Measurements from ENCODE around the gene APMAP.
"Not testable (repeated sequence)": the region's sequence is repeated elsewhere in the genome, so short reads cannot be mapped to it uniquely, and the experiment has no call there.

APMAP gene

DNA sequence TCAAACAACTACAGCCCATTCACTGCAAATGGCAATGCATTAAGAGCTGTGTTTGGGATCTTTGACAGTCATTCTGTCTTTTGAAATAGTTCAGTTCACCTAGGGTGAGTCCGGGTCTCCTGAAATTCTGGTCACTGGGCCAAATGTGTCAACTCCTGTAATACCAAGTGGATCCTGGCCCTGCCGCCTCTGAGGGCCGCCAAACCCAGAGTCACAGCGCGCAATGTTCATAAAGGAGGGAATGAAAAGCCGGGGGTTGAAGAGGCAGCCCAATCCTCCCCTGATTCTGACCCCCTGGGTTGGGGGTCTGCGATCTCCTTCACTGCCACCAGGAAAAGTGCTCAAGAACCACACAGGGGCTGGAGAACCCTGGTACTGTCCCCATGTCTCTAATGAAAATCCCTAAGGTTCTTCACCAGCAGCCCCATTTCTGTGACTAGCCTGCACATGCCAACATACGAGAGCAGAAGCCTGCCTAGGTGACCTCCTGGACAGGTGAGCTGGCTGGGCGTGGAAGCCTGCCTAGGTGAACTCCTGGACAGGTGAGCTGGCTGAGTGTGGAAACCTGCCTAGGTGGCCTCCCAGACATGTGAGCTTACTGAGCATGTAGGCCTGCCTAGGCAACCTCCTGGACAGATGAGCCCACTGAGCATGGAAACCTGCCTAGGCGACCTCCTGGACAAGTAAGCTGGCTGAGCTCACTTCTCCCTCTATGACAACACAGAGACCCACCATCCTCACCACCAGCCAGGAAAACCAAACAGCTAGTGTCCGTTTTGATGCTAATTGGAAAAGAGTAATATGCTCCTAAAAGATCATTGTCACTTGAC lies 16.1 kb upstream of the APMAP start:
- FAIRE-seq, result no peak
- no peak for DNase-seq (ENCODE audit: insufficient read length, low spot score)

DNA sequence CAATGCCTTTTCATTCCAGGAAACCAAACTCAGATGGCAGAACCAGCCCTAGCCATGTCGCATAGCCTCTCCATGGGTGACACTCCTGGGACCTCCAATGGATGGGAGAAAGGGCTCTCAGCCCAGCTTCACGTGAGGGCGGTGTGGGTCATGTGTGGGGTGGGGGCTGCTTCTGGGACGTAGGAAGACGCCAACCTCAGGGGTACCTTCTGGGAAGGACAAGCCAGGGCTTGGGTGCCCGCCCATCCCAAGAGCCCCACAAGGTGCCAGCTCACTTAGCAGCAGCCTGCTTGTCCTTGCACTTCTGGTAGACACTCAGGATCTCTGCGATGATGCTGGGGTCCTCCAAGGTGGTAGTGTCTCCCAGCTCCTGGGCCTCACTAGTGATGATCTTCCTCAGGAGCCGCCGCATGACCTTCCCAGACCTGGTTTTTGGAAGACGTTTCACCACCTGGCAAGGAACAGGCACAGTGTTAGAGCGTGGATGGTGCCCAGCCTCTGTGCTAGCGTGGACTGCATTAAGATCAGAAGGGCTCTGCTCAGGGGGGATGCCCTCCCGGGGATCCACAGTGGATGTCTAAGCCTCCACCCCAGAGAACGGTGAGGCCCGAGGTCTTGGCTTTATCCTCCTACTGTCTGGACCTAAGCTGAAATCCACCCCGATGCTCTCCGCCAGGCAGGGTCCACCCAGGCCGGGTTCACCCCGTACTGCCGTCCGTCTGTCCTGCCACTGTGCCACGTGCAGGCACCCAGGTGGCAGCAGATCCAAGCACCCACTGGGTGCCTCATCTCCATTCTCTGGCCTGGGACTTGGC lies 15.1 kb upstream of the APMAP start:
- FAIRE-seq (no peak), DNase-seq (ENCODE audit: insufficient read length, low spot score) (no peak)

DNA sequence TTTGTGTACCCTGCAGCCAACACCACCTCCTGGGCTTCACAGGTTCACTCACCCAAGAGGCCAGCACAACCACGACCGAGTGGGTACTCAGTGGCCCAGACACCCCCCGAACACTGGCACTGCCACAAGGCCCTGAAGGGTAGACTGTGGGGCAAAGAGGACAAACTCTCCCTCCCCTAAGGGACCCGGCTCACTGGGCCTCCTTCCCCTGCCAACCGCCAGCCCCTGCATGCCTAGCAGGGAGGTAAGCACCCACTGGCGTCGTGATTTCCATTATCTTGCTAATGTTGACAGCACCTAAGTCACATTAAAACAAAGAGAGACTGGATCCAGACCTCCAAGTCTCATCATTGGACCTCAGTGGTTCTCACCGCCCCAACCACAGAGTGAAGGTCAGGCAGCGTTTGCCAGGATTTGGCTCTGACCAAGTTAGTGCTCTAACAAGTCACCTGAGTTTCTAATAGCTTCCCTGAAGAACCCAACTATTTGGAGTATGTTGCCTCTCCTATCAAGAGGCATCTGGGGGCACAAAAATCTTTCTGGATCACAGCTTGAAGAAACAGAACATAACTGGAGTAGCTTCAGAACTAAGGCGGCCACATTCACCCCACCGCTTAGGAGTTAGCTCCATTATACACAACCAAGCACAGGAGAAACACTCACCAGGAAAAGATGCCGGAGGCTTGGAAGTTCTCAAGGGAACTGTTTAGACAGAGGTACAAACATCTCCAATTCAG lies 14.0 kb upstream of the APMAP start:
- FAIRE-seq (no peak), DNase-seq (ENCODE audit: insufficient read length, low spot score) (no peak)

DNA sequence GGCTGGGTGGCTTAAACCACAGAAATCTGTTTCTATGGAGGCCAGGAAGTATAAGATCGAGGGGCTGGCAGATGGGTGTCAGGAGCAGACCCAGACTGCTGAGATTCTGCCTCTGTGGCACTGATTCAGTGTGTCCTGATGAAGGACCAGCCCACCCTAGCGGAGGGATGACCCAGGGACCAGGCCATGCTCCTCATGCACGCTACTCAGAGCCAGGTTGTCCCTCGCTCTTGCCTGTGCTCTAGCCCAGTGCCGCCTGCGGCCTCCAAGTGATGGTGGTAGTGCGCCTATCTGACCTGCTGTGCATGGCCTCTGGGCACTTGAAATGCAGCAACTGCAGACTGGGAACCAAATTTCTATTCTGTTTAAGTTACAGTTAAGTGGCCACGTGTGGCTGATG lies 13.1 kb upstream of the APMAP start:
- FAIRE-seq (no peak), DNase-seq (ENCODE audit: insufficient read length, low spot score) (no peak)

DNA sequence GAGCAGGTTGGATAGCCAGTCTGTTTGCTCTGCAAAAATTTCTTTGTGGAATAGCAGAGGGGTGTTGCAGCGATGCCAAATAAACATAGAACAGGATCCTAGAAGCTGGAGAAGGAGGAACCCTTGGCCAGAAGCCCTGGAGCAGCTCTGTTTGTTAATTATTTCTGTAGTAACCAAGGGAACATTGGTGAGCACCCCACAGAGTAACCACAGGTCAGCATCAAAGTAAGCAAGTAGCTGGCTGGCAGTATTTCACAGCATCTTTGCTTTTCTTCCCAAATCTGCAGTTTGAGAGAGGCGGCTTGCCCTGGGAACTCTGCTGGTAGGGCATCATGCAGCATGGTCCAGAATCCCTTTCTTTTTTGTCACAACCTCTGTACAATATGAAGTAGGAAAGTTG lies 12.7 kb upstream of the APMAP start:
- DNase-seq (ENCODE audit: insufficient read length, low spot score) (no peak), FAIRE-seq (no peak)

DNA sequence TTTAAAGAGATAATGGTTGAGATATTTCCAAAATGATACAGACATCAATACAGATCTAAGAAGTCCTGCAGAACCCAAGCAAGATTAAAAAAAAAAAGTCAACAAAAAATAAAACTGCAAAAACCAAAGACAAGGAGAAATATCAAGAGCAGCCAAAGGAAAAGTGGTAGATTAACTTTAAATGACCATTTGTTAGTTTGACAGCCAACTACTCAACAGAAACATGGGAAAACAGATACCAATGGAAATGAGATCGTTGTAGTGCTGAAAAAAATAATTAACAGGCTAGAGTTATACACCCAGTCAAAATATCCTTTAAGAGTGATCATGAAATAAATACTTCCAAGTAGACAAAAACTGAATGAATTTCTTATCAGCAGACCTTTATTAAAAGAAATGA lies 10.5 kb upstream of the APMAP start:
- FAIRE-seq, result no peak

DNA sequence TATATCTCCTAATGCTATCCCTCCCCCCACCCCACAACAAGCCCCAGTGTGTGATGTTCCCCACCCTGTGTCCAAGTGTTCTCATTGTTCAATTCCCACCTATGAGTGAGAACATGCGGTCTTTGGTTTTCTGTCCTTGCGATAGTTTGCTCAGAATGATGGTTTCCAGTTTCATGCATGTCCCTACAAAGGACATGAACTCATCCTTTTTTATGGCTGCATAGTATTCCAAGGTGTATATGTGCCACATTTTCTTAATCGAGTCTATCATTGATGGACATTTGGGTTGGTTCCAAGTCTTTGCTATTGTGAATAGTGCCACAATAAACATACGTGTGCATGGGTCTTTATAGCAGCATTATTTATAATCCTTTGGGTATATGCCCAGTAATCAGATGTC lies 8.8 kb upstream of the APMAP start:
- DNase-seq (ENCODE audit: insufficient read length, low spot score); FAIRE-seq: not testable (repeated sequence)

More for the DNA sequence above, 10.5 kb upstream of the APMAP start:
- no peak for DNase-seq (ENCODE audit: insufficient read length, low spot score)

DNA sequence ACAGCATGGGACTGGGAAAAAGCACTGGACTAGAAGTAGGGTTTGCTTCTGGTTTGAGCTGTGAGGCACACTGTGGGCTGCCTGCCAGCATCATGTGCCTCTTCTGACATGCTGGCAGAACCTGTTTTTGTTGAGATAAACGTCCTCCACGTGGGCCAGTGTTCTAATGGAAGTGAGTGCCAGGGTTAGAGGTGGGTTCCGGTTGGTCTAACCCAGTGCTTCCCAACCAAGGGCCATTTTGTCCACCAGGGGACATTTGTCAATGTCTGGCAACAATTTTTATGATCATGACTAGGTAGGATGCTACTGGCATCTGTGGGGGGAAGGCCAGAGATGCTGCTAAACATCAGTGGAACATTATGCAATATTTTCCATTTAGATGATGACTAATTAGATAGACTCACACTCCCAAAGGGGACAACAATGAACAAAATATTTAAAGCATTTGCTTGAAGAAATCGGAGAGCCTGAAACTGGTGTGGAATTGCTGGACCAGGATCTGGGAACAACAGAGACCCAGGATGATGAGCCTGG lies 7.8 kb upstream of the APMAP start:
- peak; percentile 52 for FAIRE-seq
- DNase-seq (ENCODE audit: insufficient read length, low spot score), result peak; percentile 51

DNA sequence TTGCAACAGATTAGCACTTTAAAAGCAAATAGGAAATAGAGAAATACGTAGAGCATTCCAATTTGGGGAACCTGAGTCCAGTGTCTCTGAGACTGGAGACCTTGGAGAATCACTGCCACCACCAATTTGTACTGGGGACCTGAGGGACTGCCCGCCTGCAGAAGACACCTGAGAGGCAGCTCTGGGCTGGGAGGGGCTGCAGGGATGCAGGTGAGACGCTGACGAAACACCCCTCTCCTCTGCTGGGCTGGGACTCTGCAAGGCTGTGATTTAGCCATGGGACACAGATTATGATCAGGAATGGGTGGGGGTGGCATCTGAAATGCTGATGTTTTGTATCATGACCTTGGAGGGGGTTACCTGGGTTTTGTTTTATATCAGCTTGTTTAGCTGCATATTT lies 7.0 kb upstream of the APMAP start:
- FAIRE-seq (no peak), DNase-seq (ENCODE audit: insufficient read length, low spot score) (no peak)

DNA sequence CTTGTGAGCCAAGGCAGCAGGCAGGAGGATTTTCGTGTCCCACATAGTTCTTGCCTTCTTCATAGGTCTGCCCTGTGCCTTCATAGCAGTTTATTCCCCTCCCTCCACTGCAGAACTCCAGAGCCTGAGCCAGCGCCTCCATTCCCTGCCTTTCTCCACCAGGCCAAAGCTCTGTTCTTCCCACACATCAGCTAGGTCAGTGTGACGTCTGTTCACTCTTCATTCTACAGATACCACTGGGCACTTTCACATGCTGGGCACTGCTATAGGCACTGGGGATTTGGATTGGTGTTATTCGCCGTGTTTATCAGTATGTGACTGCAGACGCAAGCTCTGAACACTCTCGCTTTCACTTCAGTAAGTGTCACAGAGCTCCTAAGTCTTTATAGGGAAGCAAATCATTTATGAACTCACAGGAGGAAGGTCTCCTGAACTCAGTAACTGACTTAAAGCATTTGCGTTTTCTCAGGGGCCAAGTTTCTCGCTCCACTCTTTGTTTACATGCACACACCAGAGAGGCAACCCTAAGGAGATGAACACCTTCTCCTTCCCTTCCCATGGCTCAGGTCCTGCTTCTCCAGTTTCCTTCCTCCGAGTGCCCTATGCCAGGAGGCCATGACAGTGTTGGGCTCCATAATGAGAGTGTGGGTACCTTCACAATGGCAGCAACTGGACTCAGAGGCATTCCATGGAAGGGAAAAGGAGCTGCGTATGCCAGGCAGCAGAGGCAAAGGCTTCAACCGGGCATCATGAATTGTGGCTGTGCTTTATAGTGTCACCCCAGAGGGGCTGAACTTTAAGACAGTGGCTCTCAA lies 6.3 kb upstream of the APMAP start:
- DNase-seq (ENCODE audit: insufficient read length, low spot score) (no peak), FAIRE-seq (no peak)

DNA sequence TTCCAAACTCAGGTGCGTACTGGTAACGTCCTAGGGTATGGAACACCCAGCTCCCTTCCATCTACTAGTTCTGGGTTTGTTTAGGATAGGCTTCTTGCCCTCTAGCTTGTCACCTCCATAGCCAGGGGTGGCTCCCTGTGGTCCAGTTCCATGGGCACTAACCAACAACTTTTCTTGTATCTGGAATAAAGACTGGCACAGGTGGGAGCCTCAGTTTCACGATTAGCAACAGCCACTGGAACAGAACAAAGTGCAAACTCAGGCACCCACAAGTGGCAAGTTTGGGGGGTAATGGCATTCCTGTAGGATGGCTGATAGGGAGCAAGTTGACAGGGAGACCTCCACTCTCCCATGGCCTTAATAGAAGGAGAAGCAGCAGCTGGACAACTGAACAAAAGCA lies 5.6 kb upstream of the APMAP start:
- DNase-seq (ENCODE audit: insufficient read length, low spot score) (no peak), FAIRE-seq (no peak)

DNA sequence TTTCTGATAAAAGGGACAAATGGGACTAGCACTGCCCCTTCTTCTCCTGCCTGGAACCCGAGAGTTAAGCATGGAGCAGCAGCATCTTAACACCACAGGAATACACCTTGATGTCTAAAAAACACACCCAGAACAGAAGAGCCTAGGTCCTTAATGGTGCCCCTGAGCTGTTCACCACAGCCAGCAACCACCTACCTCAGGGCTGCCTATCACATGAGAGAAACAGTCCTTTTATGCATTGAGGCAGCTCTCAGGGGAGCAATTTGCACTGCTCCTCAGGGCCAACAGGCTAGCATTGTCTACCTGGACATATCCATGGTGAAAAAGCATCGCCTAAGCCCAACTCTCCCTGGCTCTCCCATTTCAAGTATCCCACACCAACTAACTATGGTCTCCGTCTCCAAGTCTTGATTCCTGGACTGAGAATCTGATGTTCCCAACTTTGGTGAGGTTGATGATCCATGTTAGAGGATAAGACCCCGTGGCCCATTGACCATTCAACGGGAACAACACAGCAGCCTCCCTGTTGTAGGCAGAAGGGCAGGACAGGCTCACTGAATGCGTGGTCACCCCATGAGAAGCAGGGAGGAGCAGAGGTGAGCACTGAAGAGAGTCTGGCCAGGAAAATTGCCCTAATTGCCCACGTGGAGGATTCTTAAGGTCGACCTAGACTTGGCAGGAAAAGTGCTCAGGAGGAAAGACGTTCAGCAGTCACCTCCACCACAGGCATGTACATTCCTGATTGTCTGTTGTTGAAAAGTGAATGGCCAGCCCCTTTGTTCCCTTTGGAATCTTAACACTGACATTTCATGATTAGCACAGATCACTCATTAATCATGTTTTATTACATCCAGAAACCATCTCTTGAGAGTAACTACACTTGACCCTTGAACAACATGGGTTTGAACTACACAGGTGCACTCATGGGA lies 4.2 kb upstream of the APMAP start:
- DNase-seq (ENCODE audit: insufficient read length, low spot score), result no peak
- no peak for FAIRE-seq

DNA sequence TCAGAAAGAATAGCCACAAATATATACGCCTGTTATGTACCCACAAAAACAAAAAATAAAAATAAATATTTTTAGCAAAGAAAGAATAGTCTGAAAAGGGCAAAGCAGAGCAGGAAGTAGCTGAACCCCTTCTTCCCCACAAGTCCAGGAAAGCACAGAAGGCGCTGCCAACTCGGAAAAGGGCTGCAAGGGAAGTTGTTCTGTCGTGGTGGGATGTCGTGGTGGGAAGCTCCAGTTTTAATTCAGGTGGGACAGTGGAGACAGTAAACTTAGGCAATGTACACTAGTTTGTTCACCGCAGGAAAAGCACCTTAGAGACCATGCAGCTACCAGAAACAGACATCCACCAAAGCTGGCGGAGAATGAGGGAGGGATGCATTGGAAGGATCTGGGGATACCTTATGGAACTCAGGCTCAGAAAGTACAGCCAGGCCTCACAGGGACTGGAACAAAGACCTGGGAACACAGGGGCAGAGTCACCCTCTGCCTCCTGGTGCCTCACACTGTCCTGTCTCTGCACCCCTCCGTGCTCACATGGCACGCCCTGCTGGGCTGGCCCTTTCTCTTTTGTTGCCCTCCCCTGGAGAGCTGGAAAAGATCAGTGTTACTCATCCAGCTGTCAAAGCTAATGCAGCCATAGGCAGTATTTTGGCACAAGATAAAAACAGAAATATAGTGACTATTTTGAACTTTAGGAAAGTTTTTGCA lies 3.3 kb upstream of the APMAP start:
- DNase-seq (ENCODE audit: insufficient read length, low spot score), result no peak

DNA sequence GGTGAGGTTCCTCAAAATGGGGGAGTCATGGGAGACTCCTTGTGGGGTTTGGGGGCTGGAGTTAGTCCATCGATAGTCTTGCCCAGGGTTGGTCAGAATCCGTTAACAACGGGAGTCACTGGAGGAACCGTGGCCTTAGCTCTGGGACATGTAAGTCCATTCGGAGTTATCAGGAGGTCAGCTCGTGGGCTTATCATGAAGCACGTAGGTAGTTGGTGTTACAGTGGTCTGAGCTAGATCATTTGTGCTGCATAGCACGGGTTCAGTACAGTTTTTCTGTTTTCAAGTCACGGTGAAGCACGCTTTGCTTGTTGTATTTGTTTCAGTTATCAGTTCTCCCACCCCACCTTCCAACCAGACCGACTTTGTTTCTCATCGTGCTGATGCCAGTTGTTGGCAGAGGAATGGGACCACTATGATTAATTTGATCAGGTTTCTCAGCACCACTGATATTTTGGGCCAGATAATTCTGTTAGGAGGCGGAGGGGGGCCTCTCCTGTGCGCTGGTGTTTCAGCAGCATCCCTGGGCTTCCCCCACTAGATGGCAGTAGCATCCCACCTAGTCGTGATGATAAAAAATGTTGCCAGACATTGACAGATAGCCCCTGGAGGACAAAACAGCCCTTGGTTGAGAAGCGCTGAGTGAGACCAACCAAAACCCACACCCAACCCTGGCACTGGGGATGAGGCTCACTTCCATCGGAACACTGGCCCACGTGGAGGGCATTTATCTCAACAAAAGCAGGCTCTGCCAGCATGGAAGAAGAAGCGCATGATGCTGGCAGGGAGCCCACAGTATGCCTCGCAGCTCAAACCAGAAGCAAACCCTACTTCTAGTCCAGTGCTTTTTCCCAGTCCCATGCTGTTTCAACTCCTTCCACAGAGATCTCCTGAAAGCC lies 2.2 kb upstream of the APMAP start:
- DNase-seq (ENCODE audit: insufficient read length, low spot score) (peak; percentile 66), FAIRE-seq (peak; percentile 4)

More for the DNA sequence above, 3.3 kb upstream of the APMAP start:
- no peak for FAIRE-seq

DNA sequence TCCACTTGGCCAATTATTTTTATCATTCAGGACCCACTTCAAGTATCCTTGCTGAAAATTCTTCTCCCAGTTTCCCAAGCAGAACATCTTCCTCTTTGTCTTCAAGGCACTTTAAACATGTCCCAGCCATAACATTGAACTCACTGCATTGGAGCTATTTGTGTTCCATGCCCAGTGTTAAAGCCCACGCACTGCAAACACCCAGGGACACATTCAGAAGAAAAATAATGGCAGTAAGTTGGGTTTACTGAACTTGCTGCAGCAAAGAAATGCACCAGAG lies 1.6 kb upstream of the APMAP start:
- DNase-seq (ENCODE audit: insufficient read length, low spot score) (no peak), FAIRE-seq (no peak)

DNA sequence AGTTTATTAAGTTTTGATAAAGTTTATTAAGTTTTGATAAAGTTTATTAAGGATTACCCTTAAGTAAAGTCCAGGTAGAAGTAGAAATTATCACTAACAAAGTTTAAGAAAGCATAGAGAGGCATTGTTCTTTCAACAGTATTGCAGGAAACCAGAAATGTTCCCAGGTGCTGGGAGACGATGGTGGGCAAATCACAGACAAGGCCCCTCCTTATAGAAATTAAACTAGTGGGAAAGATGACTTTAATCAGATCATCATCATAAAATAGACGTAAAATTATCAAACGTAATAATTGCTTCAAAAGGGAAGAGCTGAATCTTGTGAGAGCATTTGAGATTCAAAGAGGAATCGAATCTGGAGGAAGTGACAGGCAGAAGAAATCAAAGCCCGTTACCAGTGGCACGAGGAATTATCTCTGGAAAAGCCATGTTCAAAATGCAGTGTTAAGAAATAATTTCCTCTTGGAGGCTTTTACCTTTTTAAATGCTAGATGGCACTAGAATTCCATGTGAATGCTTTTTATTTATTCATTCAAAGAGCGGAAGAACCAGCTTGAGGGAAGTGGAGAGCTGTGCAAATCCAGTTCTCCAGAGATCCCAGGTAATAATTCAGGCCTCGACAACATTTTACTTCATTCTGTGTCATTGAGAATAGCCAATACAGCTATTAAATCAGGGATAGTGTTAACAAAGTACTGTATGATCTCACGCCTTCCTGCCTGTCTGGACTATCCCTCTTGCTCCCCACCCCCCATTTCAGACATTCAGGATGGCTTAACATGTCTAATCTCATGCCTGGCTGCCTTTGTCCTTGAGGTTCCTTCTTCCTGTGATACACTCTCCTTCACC lies 1.0 kb upstream of the APMAP start:
- FAIRE-seq, result no peak
- DNase-seq (ENCODE audit: insufficient read length, low spot score), result peak; percentile 22

Data from HTR-8/SVneo (cell line).